ENCODE results near the gene ADAMTSL2.

The ADAMTSL2 gene

DNA sequence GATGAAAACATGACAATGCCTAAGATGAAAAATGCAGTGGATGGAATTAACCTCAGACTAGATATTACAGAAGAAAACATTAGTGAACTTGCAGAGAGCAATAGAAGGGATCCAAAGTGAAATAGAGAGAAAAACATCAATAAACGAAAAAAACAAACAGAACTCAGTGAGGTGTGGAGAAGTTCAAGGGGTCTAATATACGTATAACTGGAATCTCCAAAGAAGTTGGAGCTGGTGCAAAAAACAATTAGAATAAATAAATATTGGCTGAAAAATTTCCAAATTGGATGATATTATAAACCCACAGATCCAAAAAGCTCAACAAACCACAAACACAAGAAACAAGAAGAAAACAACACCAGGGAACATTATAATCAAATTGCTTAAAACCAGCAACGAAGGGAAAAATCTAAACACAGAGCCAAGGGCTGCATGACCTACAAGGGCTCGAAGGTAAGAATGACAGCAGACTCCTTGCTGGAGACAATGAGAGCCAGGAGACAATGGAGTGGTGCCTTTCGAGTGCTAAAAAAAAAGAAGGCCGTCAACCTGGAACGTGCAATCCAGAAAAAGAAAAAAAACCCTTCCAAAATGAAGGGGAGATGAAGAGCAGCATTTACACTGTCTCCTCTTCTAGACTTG lies 62.9 kb downstream of the ADAMTSL2 start:
- Mint-ChIP-seq H3K27ac (no peak overlapping the region), H3K4me1 (ENCODE audit: low read depth) (no peaks in the 10 kb centered on the region), H3K4me3 (no peak overlapping the region), H3K9me3 (peaks cover 13% of the 10 kb centered on the region), H3K36me3 (ENCODE audit: low read depth) (no peaks in the 10 kb centered on the region), H3K27me3 (peaks cover 5% of the 10 kb centered on the region)

DNA sequence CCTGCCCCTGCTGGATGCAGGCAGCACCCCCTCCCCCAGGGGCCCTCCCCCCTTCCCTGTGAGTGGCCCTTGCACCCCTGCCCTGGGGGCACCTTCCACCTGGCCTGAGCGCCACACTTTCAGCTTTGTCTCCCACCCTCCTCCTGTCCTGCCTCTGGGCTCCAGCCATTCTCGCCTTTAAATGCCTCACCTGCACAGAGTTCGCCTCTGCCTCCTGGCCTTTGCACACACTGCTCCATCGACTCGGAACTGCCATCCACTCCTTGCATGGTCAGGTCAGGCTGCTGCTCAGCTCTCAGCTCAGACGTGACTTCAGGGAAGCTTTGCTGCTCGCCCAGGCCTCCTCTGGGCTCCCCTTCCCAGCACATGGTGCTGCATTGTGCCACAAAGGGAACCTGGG lies 64.5 kb downstream of the ADAMTSL2 start:
- Mint-ChIP-seq H3K4me1 (ENCODE audit: low read depth) (peaks cover under 1% of the 10 kb centered on the region), H3K9me3 (peaks cover 13% of the 10 kb centered on the region), H3K36me3 (ENCODE audit: low read depth) (no peaks in the 10 kb centered on the region), H3K4me3 (no peak overlapping the region), H3K27me3 (peaks cover 6% of the 10 kb centered on the region), H3K27ac (no peak overlapping the region)

DNA sequence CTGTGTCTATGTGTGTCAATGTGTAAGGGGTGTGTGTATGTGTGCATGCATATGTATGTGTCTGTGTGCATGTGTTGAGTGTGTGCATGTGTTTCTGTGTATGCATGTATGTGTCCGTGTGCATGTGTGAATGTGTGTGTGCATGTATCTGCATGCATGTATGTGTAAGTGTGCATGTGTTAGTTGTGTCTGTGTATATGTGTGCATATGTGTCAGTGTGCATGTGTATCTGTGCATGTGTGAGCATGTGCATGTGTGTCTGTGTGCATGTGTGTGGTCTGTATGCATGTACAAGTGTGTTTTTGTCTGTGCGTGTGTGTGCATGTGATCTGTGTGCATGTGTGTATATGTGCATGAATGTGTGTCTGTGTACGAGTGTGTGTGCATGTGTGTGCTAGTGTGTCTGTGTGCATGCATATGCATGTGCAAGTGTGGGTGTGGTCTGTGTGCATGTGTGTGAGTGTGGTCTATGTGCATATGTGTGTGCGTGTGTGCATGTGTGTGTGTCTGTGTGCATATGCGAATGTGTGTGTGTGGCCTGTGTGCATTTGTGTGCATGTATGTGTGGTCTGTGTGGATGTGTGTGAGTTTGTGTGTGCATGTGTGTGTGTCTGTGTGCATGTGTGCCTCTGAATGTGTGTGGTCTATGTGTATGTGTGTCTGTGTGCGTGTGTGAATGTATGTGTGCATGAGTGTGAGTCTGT lies 65.1 kb downstream of the ADAMTSL2 start:
- Mint-ChIP-seq H3K36me3 (ENCODE audit: low read depth) (no peaks in the 10 kb centered on the region), H3K4me1 (ENCODE audit: low read depth) (peaks cover 5% of the 10 kb centered on the region), H3K9me3 (peaks cover 13% of the 10 kb centered on the region), H3K4me3 (no peak overlapping the region), H3K27me3 (peaks cover 9% of the 10 kb centered on the region), H3K27ac (no peak overlapping the region)

DNA sequence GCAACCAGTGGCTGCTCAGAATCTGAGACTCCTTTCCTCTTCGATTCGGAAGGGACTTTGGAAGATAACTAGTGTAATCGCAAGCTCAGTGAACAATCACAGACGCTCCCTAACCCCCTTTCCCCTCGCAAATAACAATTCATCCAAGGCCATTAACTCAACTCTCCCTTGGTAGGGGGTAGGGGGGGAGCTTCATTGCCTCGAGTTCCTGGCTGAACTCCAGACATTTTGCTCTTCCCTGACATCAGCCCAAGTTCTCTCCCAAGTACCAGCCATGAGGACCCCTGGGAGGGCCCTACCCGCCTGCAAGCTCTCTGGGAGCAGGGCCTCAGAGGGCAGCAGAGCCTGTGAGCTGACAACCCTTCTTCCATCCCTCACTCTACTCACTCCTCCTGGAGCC lies 66.2 kb downstream of the ADAMTSL2 start:
- Mint-ChIP-seq H3K36me3 (ENCODE audit: low read depth) (no peaks in the 10 kb centered on the region), H3K27ac (no peak overlapping the region), H3K9me3 (peaks cover 13% of the 10 kb centered on the region), H3K27me3 (peaks cover 9% of the 10 kb centered on the region), H3K4me1 (ENCODE audit: low read depth) (peaks cover 8% of the 10 kb centered on the region), H3K4me3 (no peak overlapping the region)

DNA sequence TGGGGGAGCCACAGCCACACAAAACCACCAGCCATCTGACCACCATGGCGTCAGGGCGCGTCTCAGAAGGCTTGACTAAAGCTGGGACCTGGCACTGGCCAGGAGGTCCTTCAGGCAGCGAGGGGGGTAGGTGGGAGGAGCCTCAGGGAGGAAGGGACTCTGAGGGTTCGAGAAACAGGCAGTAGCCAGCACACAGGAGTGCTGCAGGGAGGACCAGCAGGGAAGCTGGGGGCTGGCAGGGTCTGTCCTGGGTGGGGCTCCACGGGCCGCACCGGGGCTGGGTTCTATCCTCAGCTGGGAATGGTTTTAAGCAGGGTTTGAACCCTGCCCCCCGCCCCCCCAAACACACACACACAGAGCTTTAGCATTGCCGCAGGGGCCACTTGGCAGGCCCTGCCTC lies 67.2 kb downstream of the ADAMTSL2 start:
- Mint-ChIP-seq H3K4me3 (no peak overlapping the region), H3K4me1 (ENCODE audit: low read depth) (peaks cover 8% of the 10 kb centered on the region), H3K27me3 (peaks cover 17% of the 10 kb centered on the region), H3K9me3 (peaks cover 12% of the 10 kb centered on the region), H3K27ac (no peak overlapping the region), H3K36me3 (ENCODE audit: low read depth) (no peaks in the 10 kb centered on the region)

DNA sequence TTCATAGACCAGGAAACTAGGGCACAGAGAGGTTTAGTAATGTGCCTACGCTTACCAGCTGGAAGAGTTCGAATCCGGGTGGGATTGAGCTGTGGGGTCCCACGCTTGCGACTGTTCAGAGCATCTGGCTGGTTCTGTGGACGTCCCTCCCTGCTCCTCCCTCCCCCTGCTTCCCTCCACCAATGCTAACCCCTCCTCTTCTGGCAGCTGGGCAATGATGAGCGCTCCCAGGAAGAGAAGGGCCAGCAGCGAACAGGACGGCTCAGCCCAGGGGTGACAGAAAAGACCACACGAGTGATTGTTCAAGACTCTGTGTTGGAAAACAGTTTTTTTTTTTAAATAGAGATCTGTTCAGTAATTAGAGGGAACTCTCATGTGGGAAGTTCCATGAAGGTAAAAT lies 67.8 kb downstream of the ADAMTSL2 start:
- peaks cover 6% of the 10 kb centered on the region for H3K9me3 Mint-ChIP-seq
- H3K4me1 Mint-ChIP-seq (ENCODE audit: low read depth) = peaks cover 8% of the 10 kb centered on the region
- H3K36me3 Mint-ChIP-seq (ENCODE audit: low read depth) = no peaks in the 10 kb centered on the region
- no peak overlapping the region for H3K27ac Mint-ChIP-seq
- peaks cover 18% of the 10 kb centered on the region for H3K27me3 Mint-ChIP-seq
- no peak overlapping the region for H3K4me3 Mint-ChIP-seq

DNA sequence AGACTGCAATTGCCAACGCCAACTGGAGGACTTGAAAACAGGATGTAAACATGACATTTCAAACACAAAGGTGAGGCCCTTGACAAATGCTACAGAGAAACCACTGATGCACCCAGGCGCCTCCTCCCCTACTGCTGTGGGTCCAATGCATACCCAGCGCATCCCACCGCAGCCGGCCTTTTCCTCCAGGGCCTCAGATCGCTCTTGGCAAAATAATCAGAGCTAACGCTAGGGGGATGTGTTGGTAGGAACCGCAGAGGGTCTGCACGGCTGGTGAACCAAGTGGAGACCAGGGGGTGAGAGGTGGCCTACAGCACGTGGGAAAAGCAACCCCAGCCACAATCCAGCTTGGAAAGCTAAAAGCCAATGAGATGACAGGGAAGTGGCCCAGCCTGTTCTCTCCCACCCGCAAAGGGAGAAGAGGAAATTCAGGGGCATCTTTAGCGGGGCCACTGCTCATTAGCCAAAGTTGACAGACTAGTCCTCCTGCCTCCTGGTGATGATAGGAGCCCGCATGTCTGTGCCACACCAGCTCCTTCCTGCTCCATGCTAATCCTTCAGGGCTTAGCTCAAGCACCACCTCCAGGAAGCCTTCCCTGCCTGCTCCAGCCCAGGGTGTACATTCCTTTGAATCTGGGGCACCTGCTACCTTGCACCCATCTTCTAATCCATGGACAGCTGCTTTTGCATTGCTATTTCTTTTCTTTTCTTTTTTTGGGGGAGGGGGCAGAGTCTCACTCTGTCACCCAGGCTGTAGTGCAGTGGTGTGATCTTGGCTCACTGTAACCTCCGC lies 68.8 kb downstream of the ADAMTSL2 start:
- Mint-ChIP-seq H3K4me1 (ENCODE audit: low read depth) (peaks cover 8% of the 10 kb centered on the region), H3K4me3 (no peak overlapping the region), H3K27me3 (peaks cover 26% of the 10 kb centered on the region), H3K27ac (no peak overlapping the region), H3K36me3 (ENCODE audit: low read depth) (no peaks in the 10 kb centered on the region), H3K9me3 (no peaks in the 10 kb centered on the region)

DNA sequence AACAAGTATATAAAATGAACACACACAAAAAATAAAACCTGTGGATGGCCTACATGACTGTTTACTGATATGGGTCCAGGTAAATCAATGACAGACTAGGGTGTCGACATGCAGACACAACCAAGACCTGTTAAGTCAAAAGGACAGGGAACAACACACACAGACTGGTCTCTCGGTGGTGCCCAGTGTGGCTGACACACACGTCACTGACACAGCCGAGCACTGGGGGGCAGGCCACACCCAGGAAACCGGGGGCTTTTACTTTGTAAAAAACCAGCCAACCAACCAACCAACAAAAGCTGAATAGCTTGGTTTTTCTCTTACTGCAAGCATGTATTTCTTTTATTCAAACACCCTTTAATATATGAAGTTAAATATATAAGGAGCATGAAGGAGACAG lies 69.7 kb downstream of the ADAMTSL2 start:
- H3K9me3 Mint-ChIP-seq = no peaks in the 10 kb centered on the region
- peaks cover 8% of the 10 kb centered on the region for H3K4me1 Mint-ChIP-seq (ENCODE audit: low read depth)
- no peak overlapping the region for H3K27ac Mint-ChIP-seq
- no peaks in the 10 kb centered on the region for H3K36me3 Mint-ChIP-seq (ENCODE audit: low read depth)
- peaks cover 29% of the 10 kb centered on the region for H3K27me3 Mint-ChIP-seq
- no peak overlapping the region for H3K4me3 Mint-ChIP-seq

DNA sequence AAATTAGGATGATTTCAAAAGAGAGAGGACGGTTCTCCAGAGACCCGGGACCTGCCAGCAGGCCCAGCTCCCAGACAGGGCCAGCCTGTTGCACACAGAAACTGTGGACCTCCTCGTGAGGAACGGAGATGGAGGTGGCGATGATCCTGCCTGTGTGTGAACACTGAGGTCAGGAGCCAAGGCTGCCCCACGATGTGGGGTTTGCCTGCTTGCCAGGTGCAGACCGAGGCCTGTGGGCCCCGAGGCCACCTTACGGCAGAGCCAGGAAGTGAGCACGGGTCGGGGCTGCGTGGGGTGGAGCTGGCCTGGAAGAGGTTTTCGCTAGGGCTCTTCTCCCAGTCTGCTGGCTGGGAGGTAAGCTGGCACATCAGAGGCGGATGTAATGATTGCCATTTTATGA lies 70.4 kb downstream of the ADAMTSL2 start:
- no peak overlapping the region for H3K27ac Mint-ChIP-seq
- no peaks in the 10 kb centered on the region for H3K9me3 Mint-ChIP-seq
- peaks cover 34% of the 10 kb centered on the region for H3K27me3 Mint-ChIP-seq
- peaks cover 8% of the 10 kb centered on the region for H3K4me1 Mint-ChIP-seq (ENCODE audit: low read depth)
- no peaks in the 10 kb centered on the region for H3K36me3 Mint-ChIP-seq (ENCODE audit: low read depth)
- H3K4me3 Mint-ChIP-seq = no peak overlapping the region

DNA sequence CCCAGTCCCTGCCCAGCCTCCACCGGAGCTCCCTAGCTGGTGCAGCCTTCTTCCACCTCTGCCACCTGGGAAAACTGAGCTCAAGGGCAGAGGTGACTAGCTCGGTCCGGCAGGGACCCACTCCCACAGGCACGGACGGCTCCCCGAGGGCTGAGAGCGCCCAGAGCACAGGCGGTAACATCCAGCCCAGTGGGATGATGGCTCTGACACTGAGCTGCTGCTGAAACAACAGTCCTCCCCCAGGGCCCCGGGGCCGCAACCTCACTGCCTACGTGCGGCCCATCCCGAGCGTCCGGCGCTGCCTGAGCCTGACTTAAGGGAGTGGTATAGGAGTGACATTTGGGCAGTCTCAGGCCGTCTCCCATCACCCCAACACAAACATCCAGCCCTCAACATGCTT lies 70.9 kb downstream of the ADAMTSL2 start:
- Mint-ChIP-seq H3K4me1 (ENCODE audit: low read depth) (peaks cover 8% of the 10 kb centered on the region), H3K27me3 (peaks cover 39% of the 10 kb centered on the region), H3K36me3 (ENCODE audit: low read depth) (no peaks in the 10 kb centered on the region), H3K27ac (no peak overlapping the region), H3K9me3 (no peaks in the 10 kb centered on the region), H3K4me3 (no peak overlapping the region)

DNA sequence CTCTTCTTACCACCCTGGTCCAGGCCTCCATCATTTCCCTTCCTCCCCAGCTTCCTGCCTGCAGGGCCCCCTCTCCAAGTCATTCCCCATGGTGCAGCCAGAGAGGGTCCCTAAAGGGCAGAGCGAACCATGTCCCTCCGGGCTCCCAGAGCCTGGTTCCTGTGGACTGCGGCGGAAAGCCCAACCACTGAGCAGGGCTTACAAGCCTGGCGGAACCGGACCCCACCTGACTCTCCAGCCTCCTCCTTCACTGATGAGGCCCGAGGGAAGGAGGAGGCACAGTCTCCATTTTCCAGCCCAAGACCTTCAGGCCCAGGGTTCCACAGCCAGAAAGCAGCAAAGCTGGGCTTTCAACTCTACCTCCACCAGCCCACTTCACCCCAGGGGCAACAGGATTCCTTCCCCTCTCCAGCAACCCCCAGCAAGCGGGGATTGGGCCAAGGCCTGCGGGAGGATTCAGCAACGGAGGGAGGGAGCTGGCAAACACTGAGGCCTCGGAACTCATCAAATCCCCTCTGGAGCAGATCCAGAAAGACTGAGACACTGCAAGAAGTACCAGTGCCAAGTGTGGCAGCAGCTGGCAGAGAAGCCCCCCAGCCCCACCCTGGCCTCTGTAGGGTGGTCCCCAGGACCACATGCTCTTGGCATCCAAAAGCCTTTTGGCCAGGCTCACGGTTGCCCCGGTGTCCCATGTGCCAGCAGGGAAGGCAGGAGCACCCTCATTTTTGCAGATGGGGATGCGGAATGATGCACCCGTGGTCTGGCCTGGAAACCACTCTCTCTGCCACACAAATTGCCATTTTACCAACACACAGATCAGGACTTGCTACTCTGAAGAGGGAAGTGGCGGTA lies 71.6 kb downstream of the ADAMTSL2 start:
- H3K27ac Mint-ChIP-seq = no peak overlapping the region
- H3K36me3 Mint-ChIP-seq (ENCODE audit: low read depth) = no peaks in the 10 kb centered on the region
- H3K4me3 Mint-ChIP-seq = no peak overlapping the region
- no peaks in the 10 kb centered on the region for H3K9me3 Mint-ChIP-seq
- H3K4me1 Mint-ChIP-seq (ENCODE audit: low read depth) = peaks cover 8% of the 10 kb centered on the region
- H3K27me3 Mint-ChIP-seq = peaks cover 45% of the 10 kb centered on the region

DNA sequence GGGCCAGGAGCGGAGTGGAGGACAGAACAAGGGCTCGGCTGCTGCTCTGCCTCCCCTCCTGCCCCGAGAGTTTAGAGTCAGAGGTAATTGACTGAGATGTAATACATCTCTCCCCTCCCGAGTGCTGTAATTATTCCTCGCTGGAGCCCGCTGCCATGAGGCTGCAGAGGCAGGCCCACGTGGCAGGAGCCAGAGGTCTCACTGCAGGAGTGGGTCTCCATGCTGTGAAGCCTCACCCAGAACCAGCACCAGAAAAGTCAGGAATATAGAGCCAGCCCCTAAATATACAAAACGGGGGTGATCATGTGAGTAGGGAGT lies 72.2 kb downstream of the ADAMTSL2 start:
- H3K27ac Mint-ChIP-seq = no peak overlapping the region
- H3K27me3 Mint-ChIP-seq = peaks cover 51% of the 10 kb centered on the region
- H3K9me3 Mint-ChIP-seq = no peaks in the 10 kb centered on the region
- H3K36me3 Mint-ChIP-seq (ENCODE audit: low read depth) = no peaks in the 10 kb centered on the region
- H3K4me3 Mint-ChIP-seq = no peak overlapping the region
- H3K4me1 Mint-ChIP-seq (ENCODE audit: low read depth) = peaks cover 8% of the 10 kb centered on the region

DNA sequence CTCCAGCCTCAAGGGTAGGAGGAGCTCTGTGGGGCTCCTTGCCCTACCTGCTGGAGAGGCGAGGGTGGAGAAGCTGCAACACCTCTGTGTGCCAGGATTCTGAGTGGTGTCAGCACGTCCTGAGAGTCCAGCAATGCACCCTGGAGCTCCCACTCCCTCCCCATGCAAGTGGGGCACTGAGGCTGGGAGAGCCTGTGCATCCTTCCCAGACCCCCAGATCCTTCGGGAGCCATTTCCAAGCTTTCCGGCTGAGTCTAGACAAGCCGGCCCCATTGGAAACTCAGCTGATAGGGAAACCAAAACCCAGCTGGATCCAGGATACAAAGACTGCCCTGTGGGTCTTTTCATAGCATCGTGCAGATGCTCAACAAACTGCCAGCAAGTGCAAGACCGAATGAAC lies 72.9 kb downstream of the ADAMTSL2 start:
- H3K27me3 Mint-ChIP-seq = peaks cover 56% of the 10 kb centered on the region
- no peaks in the 10 kb centered on the region for H3K9me3 Mint-ChIP-seq
- peaks cover 8% of the 10 kb centered on the region for H3K4me1 Mint-ChIP-seq (ENCODE audit: low read depth)
- no peaks in the 10 kb centered on the region for H3K36me3 Mint-ChIP-seq (ENCODE audit: low read depth)
- H3K4me3 Mint-ChIP-seq = no peak overlapping the region
- H3K27ac Mint-ChIP-seq = no peak overlapping the region

DNA sequence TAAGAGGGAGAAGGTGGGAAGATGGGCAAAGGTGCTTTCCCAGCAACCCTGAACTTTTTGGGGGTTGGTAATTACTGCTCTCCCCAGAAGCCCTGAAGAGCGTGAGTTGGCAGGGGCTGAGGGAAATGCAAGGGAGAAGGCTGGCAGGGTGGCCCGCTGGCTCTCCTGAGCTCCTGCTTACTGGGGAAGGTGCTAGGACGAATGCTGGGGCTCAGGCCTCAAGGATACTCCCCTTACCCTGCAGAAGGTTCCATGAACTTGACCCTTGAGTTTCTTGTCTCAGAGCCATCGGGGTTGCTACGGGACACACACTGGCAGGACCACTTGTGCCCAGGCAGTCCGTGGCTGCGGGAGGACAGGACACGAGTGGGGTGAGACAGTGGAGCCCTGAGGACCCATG lies 73.5 kb downstream of the ADAMTSL2 start:
- no peaks in the 10 kb centered on the region for H3K9me3 Mint-ChIP-seq
- H3K27me3 Mint-ChIP-seq = peaks cover 56% of the 10 kb centered on the region
- H3K27ac Mint-ChIP-seq = no peak overlapping the region
- no peak overlapping the region for H3K4me3 Mint-ChIP-seq
- no peaks in the 10 kb centered on the region for H3K36me3 Mint-ChIP-seq (ENCODE audit: low read depth)
- peaks cover 8% of the 10 kb centered on the region for H3K4me1 Mint-ChIP-seq (ENCODE audit: low read depth)

DNA sequence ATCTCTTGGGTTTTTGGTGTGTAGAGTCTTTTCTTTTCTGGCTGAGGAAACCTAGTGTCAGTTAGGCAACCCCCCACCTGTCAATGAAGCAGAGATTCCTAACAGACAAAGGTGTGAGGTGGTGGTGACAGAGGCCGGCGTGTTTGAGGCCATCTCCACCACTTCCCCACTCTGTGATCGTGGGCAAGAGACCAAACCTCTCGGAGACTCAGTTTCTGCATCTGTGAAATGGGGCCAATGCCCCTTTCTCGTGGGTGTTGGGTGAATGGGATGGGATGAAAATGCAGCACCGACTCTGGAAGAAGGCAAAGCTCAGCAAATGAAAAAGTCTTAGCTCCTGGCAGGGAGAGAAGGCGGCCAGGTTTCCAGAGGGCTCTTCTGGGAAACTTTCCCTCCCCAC lies 73.9 kb downstream of the ADAMTSL2 start:
- no peak overlapping the region for H3K4me3 Mint-ChIP-seq
- no peak overlapping the region for H3K27ac Mint-ChIP-seq
- H3K9me3 Mint-ChIP-seq = no peaks in the 10 kb centered on the region
- peaks cover 8% of the 10 kb centered on the region for H3K4me1 Mint-ChIP-seq (ENCODE audit: low read depth)
- peaks cover 59% of the 10 kb centered on the region for H3K27me3 Mint-ChIP-seq
- H3K36me3 Mint-ChIP-seq (ENCODE audit: low read depth) = no peaks in the 10 kb centered on the region

Data from stimulated activated naive CD8-positive, alpha-beta T cell treated with anti-CD3 and anti-CD28 coated beads, Interleukin-15, Interleukin-2, amounts not matched to agents 100 ng/mL and 50 ng/mL, for 24 hours (primary cell).